GM03348 (cell line): ENCODE results near the gene GOLT1A.
"Not testable (repeated sequence)": the region's sequence is repeated elsewhere in the genome, so short reads cannot be mapped to it uniquely, and the experiment has no call there.

Experiments used
- DNase-seq: peaks from one replicate; pipeline ENCODE4 v3.0.0; 2012; ENCODE audit warnings: low spot score

The GOLT1A gene

DNA sequence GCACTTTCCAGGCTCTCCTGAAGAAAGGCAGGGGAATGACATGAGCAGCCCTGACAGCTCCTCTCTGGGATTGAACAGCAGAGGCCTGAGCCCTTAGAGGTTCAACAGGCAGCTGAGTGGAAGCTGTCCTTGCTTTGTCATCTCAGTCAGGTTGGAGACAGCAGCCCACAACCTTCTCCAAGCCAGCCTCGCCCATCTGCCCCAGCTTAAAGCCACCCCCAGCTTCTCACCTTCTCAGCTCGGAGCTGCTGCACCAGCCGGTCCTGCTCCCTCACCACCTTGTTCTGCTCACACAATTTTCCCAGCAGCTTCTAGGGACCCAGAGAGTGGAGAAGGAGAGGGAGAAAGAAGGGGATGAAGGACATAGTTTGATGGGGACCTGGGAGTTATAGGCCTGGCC is 35.2 kb upstream of the GOLT1A start:
- DNase-seq: no peak

DNA sequence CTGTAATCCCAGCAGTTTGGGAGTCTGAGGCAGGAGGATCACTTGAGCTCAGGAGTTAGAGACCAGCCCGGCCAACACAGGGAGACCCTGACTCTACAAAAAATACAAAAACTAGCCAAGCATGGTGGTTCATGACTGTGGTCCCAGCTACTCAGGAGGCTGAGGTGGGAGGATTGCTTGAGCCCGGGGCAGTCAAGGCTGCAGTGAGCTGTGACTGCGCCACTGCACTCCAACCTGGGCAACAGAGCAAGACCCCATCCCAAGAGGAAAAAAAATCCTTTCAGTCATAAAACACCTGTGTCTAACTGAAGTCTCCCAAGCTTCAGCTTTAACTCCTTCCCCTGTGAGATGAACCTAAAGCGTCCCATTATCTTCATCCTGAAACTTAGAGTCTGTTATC is 33.1 kb upstream of the GOLT1A start:
- DNase-seq: no peak

DNA sequence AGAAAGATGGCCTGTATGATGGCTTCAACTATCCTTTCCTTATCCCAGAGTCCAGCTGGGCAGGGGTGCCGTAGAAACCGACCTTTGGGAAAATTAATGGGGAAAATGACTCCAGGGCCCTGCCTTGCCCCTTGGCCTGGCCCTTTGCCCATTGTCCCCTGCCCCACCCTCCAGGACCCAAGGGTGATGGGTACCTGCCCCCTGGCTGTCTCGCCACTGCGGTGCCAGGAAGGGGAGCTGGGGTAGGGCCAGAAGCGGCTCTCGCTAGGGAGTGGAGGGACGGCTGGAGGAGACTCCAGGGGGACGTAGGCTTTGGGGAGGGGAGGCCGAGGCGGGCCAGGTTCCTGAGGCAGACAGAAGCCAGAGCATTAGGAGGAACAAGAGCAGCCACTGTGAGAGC is 29.1 kb upstream of the GOLT1A start:
- no peak for DNase-seq

DNA sequence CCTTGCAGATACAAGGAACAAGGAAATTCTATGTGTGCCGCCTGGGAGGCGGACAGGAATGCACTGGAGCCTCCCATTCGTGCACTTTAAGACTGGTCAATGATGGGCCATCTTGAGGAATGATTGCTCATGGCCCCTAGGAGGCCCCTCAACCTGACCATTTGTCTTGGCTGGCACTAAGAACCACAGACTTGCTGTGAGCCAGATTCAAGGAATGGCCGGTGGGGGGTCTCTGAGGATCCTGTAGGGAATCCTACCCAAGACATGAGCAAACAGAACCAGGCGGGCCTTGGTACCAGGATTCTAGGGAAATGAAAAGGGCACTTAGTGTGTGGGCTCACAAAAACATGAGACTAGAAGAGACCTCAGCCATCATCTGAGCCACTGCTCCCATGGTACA is 28.1 kb upstream of the GOLT1A start:
- no peak for DNase-seq

DNA sequence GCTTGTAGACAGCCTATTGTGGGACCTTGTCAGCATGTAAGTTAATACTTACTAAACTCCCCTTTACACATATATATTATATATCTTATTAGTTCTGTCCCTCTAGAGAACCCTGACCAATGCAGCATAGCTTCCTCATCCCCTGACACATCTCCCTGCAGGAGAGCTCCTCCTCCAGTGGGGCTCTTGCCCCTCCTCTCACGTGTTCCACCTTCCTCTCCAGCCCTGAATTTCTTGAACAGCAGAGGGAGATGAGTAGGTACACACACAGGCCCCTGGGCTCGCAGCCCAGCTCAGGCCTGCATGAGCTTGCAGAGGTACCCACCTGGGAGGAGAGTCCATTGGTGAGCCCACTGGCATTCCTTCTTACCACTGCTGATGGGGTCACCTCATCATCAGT is 27.3 kb upstream of the GOLT1A start:
- no peak for DNase-seq

DNA sequence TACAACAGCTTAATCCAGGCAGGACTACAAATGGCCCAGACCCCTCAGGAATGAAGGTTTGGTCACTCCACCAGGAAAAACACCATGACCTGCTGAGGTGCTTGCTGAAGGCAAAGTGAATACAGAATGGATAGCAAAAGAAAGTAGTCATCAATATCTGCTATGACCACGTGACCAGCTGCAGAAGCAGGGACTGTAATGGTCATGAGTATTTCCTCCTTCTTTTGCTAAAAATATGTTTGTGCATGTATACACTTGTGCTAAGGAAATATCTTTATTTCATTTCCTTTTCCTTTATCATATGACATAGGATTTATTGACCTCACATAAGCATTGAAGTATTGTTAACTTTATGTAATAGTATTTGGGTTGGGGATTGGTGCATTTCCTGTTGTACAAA is 26.4 kb upstream of the GOLT1A start:
- no peak for DNase-seq

DNA sequence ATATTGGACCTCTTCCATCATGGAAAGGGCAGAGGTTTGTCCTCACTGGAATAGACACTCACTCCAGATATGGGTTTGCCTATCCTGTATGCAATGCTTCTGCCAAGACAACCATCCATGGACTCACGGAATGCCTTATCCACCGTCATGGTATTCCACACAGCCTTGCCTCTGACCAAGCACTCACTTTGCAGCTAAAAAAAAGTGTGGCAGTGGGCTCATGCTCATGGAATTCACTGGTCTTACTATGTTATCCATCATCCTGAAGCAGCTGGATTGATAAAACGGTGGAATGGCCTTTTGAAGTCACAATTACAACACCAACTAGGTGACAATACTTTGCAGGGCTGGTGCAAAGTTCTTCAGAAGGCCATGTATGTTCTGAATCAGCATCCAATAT is 25.6 kb upstream of the GOLT1A start:
- not testable (repeated sequence) for DNase-seq

DNA sequence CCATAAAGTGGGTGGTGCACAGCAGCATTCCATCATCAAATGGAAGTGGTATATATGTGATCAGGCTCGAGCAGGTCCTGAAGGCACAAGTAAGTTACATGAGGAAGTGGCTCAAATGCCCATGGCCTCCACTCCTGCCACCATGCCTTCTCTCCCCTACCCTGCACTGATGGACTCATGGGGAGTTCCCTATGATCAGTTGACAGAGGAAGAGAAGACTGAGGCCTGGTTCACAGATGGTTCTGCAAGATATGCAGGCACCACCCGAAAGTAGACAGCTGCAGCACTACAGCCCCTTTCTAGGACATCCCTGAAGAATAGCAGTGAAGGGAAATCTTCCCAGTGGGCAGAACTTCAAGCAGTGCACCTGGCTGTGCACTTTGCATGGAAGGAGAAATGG is 24.7 kb upstream of the GOLT1A start:
- not testable (repeated sequence) for DNase-seq

DNA sequence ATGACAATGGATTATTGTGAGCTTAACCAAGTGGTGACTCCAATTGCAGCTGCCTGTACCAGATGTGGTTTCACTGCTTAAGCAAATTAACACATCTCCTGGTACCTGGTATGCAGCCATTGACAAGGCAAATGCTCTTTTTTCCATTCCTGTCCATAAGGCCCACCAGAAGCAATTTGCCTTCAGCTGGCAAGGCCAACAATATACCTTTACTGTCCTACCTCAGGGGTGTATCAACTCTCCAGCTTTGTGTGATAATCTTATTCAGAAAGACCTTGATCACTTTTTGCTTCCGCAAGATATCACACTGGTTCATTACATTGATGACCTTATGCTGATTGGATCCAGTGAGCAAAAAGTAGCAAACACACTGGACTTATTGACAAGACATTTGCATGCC is 23.7 kb upstream of the GOLT1A start:
- DNase-seq: not testable (repeated sequence)

DNA sequence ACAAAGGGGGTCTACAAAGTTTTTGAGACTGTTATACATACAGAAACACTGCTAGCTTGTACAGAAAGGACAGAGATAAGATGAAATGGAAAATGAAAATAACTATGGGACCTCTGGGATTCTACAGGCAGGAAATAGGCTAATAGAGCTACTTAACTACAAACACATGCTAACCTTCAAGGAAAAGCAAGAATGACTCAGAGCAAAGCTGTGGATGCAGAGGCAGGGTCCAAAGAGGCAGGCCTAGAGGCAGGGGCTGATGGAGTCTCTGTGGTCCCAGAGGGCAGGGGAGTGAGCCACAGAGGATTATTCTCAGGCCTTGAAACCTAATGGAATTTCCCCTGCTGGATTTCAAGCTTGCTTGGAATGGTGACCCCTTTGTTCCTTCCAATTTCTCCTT is 18.7 kb upstream of the GOLT1A start:
- peak; percentile 47 for DNase-seq

DNA sequence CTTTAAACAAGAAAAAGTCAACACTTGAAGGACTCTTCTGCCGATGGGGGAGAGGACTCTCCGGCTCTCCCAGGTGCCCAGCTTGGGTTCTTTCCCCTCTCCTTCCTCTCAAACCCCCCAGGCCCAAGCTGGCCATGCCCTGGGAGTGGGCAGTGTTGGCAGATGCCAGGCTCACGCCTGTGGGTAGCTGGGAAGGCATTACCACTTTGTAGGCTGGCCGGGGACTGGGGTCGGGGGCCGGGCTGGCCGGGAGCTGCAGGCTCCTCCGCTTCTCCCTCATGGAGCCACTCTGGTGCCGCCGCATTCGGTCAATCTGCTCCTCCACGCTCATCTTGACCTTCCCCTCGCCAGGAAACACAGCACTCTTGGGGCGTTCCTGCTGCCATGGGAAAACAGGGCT is 16.4 kb upstream of the GOLT1A start:
- no peak for DNase-seq

DNA sequence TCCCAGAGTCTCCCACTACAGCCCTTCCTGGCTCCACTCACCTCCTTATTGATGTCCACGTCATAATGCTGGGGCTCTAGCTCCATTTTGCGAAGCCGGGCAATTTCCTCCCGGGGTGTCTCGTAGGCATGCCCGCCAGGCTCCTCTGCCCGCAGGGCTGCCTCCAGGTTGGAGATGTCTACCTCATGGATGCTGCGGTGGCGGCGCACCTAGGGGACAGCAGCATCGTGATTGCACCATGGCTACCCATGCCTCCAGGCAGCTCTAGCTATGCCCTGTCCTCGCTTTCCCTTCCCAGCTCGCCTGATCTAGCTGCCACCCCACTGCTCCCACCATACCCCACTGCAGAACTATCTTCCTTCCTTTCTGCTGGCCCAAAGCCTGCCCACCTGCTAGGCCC is 15.1 kb upstream of the GOLT1A start:
- no peak for DNase-seq

DNA sequence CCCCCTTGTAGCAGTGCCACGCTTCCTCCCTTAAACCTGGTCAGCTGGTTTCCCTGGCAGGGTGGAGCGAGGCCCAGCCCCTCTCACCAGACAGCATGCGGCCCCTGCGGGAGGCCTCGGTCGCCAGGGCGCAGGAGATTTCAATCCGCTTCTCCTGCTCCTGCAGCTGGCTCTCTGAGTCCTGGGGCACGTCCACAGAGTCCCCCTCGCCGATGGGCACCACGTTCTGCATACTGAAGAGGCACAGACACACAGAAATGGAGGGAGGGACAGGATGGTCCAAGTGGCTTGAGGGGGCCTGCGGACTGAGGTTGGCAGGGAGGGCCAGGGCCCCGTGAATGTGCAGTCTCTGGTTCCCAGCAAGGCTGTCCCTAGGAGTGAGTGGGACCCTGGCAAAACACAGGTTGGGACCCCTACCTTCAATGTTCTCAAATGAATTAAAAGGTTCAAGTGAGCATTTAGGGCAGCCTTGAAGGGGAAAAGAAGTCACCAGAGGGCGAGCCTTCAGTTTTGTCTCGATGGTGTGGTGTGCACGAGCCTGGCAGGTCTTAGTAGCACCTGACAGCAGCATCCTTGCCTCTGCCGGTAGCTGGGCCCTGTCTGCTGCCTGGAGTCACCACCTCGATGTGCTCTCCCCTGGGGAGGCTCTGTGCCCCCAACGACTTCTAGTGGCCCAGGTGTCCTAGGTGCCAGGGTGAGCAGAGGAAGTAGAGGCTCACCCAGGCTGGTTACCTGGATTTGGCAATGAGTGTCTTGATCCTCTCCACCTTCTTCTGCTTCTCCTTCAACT is 14.4 kb upstream of the GOLT1A start:
- DNase-seq: no peak

DNA sequence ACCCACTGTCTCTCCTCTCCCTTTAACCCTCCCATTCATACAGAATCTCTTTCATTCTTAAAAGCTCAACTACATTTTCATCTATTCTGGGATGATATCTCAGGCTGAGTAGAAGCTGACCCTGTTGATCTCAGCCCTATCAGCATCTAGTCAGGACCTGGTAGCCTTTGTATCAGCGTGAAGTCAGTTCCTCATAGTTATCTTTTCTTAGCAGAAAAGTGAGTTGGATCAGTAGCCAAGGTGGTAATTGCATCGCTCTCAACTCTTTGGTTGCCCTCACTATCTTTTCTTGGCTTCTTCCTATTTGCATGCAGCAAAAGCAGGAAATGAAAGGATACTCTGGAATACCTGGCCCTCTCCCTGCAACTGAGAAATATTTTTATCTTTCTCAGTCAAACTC is 13.6 kb upstream of the GOLT1A start:
- DNase-seq: no peak

DNA sequence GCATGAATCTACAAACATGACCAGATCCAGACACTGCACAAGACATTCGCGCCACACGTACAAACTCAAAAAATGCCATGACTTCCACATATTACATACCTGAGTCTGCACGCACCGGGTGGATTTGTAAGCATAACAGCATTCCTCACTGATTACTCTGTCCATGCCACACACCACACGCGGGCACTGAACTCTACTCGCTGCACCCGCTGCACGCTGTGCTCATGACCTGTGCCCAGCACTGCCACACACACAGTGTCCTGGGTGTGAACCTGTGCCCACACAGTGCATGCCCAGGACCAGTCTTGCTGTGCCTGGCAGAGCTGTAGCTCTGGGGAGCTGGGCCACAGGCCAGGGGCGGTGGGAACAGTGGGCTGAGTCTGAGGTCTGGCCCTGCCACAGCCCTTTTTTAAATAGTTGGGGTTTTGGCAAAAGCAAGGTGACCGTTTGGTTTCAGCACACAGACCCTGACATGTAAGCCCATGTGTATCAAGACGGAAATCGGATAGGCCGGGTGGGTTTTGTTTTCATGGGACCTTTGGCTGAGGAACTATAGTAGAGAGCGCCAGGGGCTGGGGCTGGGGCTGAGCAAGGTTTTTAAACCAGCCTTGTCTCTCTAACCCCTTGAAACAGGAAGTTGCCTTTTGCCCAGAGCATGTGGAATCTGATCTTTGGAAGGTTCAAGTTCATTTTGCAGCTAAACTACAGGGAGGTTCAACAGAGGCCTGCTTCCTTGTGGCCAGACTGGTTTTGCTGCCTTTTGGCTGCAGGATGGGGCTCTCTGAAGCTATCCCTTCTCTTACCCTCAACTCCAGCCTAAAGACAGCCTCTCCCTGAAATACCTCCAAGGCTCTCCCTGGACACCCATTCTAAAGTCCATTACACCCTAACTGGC is 12.3 kb upstream of the GOLT1A start:
- DNase-seq: no peak

DNA sequence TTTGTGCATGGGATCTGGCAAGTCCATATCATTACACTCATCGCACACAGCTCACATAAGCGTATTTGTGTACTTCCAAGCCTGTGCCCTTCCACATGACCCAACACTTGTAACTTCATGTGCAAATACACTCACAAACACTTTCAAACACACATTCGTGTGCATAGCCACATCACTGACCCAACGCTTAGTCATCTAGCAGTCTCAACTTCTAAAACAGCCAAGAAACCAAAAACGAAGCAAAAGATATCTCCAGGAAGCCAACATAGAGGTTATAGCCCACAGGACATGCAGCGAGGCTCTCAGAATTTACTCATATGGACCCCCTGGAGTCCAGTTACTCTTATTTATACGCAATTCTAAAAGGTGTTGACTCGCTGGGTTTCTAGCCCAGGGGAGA is 10.9 kb upstream of the GOLT1A start:
- DNase-seq: no peak

DNA sequence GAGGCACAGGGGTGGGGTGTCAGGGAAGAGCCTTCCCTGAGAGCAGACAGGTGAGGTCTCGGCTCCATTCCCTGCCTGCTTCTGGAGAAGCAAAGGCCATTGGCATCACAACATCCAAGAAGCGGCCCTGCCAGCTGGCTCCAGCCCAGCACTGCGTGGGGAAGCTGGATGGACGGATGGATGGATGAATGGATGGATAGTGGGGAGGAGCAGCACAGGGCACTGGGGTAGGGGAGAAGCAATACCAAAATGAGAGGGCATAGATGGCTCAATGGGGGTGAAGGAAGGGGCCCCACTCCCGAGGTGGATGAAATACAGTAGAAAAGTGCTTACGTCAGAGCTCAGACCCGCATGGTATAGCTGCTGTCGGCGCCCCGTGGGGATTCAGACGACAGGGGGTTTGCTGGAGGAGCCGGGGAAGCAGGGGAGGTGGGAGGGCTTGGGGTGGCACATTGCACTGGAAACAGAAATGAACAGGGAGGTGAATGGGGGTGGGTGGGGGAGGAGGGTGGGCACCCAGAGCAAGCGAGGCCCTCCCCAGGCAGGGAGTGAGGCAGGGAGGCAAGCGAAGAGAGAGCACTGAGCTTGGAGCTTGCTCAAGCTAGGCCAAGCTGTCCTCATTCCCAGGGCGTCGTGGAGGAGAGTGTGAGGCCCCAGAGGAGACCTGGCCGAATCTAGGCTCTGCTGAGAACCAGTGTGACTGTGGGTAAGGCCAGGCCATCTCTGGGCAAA is 9.5 kb upstream of the GOLT1A start:
- DNase-seq: no peak

DNA sequence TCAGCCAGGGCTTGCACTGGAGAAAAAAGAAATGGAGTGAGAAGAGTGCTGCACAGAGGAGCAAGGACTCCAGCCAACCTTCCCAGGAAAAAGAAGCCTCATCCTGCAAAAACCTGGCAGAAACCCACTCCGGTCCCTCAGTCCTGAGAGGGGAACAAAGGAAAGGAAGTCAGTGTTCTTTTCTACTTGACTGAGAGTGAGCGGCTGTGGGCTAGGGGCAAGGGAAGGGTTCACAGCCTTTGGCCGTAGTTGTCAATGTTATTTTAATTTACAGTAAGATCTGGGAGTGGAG is 8.9 kb upstream of the GOLT1A start:
- no peak for DNase-seq

DNA sequence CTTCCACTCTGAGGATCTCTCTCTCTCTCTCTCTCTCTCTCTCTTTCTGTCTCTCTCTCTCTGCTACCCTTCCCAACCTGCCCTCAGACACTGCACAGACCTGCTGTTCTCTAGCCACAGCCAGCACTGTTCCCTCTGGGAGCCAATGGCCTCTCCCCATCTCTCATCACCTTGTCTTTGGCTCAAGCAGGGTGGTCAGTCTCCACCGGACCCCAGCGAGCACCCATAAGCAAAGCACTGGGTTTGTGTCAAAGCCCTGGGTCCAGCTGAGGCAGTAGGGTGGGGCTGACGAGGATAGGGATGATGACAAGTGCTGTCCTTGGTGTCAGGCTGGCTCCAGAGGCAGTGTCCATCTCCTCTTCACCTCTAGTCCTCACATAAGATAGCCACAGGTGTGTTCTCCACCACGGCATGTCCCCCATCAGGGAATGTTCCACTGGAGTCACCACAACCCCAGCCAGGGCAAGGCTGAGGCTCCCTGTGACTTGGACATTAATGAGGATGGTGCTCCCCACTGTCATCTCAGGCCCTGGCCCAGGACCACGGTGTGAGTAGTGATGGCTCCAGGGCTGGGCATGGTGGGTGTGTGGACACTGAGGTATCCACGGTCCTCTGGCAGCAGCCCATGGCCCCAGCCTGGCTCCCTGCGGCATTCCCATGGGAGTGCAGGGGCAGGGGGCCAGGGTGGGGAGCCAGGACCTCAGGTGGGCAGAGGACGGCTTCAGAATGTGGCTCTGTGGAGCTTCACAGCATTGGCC is 8.4 kb upstream of the GOLT1A start:
- DNase-seq: no peak

DNA sequence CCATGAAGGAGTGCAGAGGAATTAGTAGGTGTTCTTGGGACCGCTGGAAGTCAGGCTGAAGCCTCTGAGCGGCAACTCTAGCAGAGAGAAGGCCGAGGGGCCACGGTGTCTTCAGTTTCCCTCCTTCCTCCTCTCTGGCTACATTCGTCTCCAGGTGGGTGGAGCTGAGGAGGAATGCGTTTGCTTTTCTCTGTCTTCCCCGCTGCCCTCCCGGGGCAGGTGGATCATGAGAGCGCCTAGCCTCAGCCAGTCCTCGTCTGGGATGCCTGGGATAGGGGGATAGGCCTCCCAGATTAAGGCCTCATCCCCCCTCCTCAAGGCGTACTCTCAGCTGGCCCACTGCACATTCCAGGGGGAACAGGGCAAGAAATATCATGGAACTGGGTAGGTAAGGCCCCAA is 7.5 kb upstream of the GOLT1A start:
- no peak for DNase-seq

DNA sequence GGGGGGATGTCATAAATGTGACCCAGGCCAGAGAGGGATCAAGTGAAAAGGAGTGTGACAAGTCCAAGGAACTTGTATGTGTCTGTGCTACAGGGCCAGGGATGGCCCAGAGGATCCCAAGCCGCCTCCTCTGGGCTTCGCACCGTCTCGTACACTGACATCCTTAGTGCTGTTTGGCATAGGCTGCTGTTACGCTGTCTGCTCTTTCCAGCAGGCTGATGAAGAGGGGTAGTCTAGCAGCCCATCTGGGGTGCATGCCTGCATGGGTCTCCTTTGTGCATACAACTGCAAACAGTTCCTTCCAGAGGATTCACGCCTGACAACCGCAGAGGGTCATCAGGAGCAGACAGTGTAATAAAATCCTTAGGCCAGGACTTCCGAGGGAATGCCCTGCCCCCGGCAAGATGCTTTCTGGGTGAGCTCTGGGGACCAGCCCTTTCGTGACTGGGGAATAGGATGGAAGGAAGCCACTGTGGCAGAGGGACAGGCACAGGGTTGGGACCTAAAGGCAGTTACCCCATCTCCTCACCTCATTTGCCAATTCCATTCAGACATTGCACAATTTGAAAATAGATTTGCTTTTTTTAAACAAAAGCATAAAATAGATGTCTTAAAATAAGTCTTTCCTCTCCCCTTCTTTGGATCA is 6.3 kb upstream of the GOLT1A start:
- no peak for DNase-seq

DNA sequence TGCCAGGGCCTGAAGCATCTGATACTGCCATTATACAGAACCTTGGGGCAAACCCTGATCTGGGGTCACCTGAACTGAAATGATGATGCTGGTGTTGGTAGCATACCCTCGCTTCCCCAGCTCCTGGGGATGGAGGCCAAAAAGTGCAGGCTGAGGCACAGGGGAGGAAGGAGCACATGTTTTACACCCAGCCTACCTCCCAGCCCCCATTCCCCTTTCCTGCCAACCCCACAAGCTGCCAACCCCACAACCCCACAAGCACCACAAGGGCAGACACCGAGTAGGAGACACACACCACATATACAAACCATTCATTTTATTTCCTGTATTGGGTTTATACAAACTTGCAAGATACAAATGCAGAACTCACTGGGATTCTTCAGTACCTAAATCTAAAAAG is 4.8 kb upstream of the GOLT1A start:
- no peak for DNase-seq
